ENCODE measurements around the gene TXN2.

The TXN2 gene

GRCh38 chr22:36507518-36508010, 26.1 kb upstream of the TXN2 start:
- no peak overlapping the region for H3K14ac ChIP-seq (ENCODE audit: low read length in 2 of 2)
- H2AK5ac ChIP-seq (ENCODE audit: low read length, severe bottlenecking) = no peak overlapping the region
- peak overlapping the region; percentile 79 for H3K9ac ChIP-seq (ENCODE audit: low read length)
- H2BK15ac ChIP-seq (ENCODE audit: low read depth, poor library complexity, severe bottlenecking) = no peak overlapping the region
- H3K36me3 ChIP-seq (ENCODE audit: control insufficient read depth in 1 of 2, insufficient read depth in 2 of 2, low read depth in 1 of 2, low read length in 2 of 2) = peaks cover 43 to 46% of the 10 kb centered on the region in 2 experiments
- peak overlapping the region; percentile 43 for H4K91ac ChIP-seq (ENCODE audit: low read length)
- no peak overlapping the region for H2AFZ ChIP-seq (ENCODE audit: low read depth, low read length)
- H2BK12ac ChIP-seq (ENCODE audit: low read length in 2 of 2) = peak overlapping the region; percentile 15 to 79
- H3K4me3 ChIP-seq (ENCODE audit: insufficient read depth in 1 of 2, low read depth in 1 of 2, low read length in 2 of 2) = peak overlapping the region in 1 of 2 experiments; percentile 76
- H3K4ac ChIP-seq (ENCODE audit: low read depth in 1 of 2, low read length in 2 of 2) = peak overlapping the region; percentile 65 to 94
- no peaks in the 10 kb centered on the region for H3K9me3 ChIP-seq (ENCODE audit: control insufficient read depth, low read length)
- H3K4me1 ChIP-seq (ENCODE audit: control insufficient read depth, insufficient read depth, low read depth, low read length) = peaks cover 22% of the 10 kb centered on the region
- H3K79me1 ChIP-seq (replicated peaks; ENCODE audit: low read length, poor library complexity, severe bottlenecking) = peaks cover 12% of the 10 kb centered on the region
- WGBS = 95% methylated on average over 5 of the region's 6 CpGs
- H2BK120ac ChIP-seq (ENCODE audit: low read depth, low read length) = peak overlapping the region; percentile 15
- no peak for DNase-seq
- peak overlapping the region in 1 of 2 experiments; percentile 79 for H3K18ac ChIP-seq (ENCODE audit: low read depth in 1 of 2, low read length in 2 of 2)
- H3K23ac ChIP-seq (ENCODE audit: low read length in 2 of 2) = no peak overlapping the region
- H3K27me3 ChIP-seq (ENCODE audit: control insufficient read depth in 1 of 2, insufficient read depth in 1 of 2, low read length in 2 of 2) = no peaks in the 10 kb centered on the region
- no peak overlapping the region for H2BK5ac ChIP-seq (ENCODE audit: low read depth, low read length, poor library complexity, severe bottlenecking)
- peak overlapping the region; percentile 99 for H4K8ac ChIP-seq (ENCODE audit: low read length)
- no peak overlapping the region for H3K27ac ChIP-seq (ENCODE audit: low read length, poor library complexity, severe bottlenecking)
- no peak overlapping the region for H3K4me2 ChIP-seq (ENCODE audit: low read length, poor library complexity, severe bottlenecking)

GRCh38 chr22:36506637-36507517, 25.4 kb upstream of the TXN2 start, which contains the start of gene FOXRED2:
FOXRED2 (minus strand) TSS chr22:36507040; CDS start chr22:36506422, 618 bp downstream.
- Histone ChIP-seq H2BK120ac (ENCODE audit: low read depth, low read length) (peak within 1 kb of the TSS; percentile 15), H2BK12ac (ENCODE audit: low read length in 2 of 2) (peak within 1 kb of the TSS; percentile 43 to 79), H3K23ac (ENCODE audit: low read length in 2 of 2) (no peak within 1 kb of the TSS), H2AK5ac (ENCODE audit: low read length, severe bottlenecking) (peak within 1 kb of the TSS; percentile 62), H3K4ac (ENCODE audit: low read depth in 1 of 2, low read length in 2 of 2) (peak within 1 kb of the TSS; percentile 65 to 94), H3K4me2 (ENCODE audit: low read length, poor library complexity, severe bottlenecking) (peak within 1 kb of the TSS; percentile 90), H3K27ac (ENCODE audit: low read length, poor library complexity, severe bottlenecking) (peak within 1 kb of the TSS; percentile 38), H3K27me3 (ENCODE audit: control insufficient read depth in 1 of 2, insufficient read depth in 1 of 2, low read length in 2 of 2) (no peaks in the 10 kb centered on the region), H3K9ac (ENCODE audit: low read length) (peak within 1 kb of the TSS; percentile 79), H3K18ac (ENCODE audit: low read depth in 1 of 2, low read length in 2 of 2) (peak within 1 kb of the TSS; percentile 67 to 79), H4K8ac (ENCODE audit: low read length) (peak within 1 kb of the TSS; percentile 99), H3K14ac (ENCODE audit: low read length in 2 of 2) (peak within 1 kb of the TSS in 1 of 2 experiments; percentile 35), H2BK5ac (ENCODE audit: low read depth, low read length, poor library complexity, severe bottlenecking) (no peak within 1 kb of the TSS), H3K79me1 (replicated peaks; ENCODE audit: low read length, poor library complexity, severe bottlenecking) (peaks cover 9% of the 10 kb centered on the region), H3K36me3 (ENCODE audit: control insufficient read depth in 1 of 2, insufficient read depth in 2 of 2, low read depth in 1 of 2, low read length in 2 of 2) (peaks cover 36 to 39% of the 10 kb centered on the region in 2 experiments), H2AFZ (ENCODE audit: low read depth, low read length) (peak within 1 kb of the TSS; percentile 77), H3K9me3 (ENCODE audit: control insufficient read depth, low read length) (no peaks in the 10 kb centered on the region), H2BK15ac (ENCODE audit: low read depth, poor library complexity, severe bottlenecking) (peak within 1 kb of the TSS; percentile 78), H3K4me3 (ENCODE audit: insufficient read depth in 1 of 2, low read depth in 1 of 2, low read length in 2 of 2) (peak within 1 kb of the TSS; percentile 66 to 76), H4K91ac (ENCODE audit: low read length) (peak within 1 kb of the TSS; percentile 88), H3K4me1 (ENCODE audit: control insufficient read depth, insufficient read depth, low read depth, low read length) (peaks cover 22% of the 10 kb centered on the region)
- WGBS = 11% methylated on average over 75 of the region's 75 CpGs
- DNase-seq = peak; percentile 77

GRCh38 chr22:36505998-36506635, 24.7 kb upstream of the TXN2 start:
- Histone ChIP-seq H2BK15ac (ENCODE audit: low read depth, poor library complexity, severe bottlenecking) (peak overlapping the region; percentile 78), H3K9me3 (ENCODE audit: control insufficient read depth, low read length) (no peaks in the 10 kb centered on the region), H3K9ac (ENCODE audit: low read length) (peak overlapping the region; percentile 79), H2BK5ac (ENCODE audit: low read depth, low read length, poor library complexity, severe bottlenecking) (no peak overlapping the region), H2BK120ac (ENCODE audit: low read depth, low read length) (no peak overlapping the region), H3K18ac (ENCODE audit: low read depth in 1 of 2, low read length in 2 of 2) (peak overlapping the region in 1 of 2 experiments; percentile 69), H4K8ac (ENCODE audit: low read length) (peak overlapping the region; percentile 94), H3K36me3 (ENCODE audit: control insufficient read depth in 1 of 2, insufficient read depth in 2 of 2, low read depth in 1 of 2, low read length in 2 of 2) (peaks cover 30 to 33% of the 10 kb centered on the region in 2 experiments), H3K79me1 (replicated peaks; ENCODE audit: low read length, poor library complexity, severe bottlenecking) (peaks cover 9% of the 10 kb centered on the region), H3K4ac (ENCODE audit: low read depth in 1 of 2, low read length in 2 of 2) (peak overlapping the region in 1 of 2 experiments; percentile 67), H2AFZ (ENCODE audit: low read depth, low read length) (no peak overlapping the region), H3K14ac (ENCODE audit: low read length in 2 of 2) (no peak overlapping the region), H4K91ac (ENCODE audit: low read length) (peak overlapping the region; percentile 82), H3K4me1 (ENCODE audit: control insufficient read depth, insufficient read depth, low read depth, low read length) (peaks cover 20% of the 10 kb centered on the region), H2AK5ac (ENCODE audit: low read length, severe bottlenecking) (peak overlapping the region; percentile 62), H3K4me2 (ENCODE audit: low read length, poor library complexity, severe bottlenecking) (peak overlapping the region; percentile 90), H3K23ac (ENCODE audit: low read length in 2 of 2) (no peak overlapping the region), H3K4me3 (ENCODE audit: insufficient read depth in 1 of 2, low read depth in 1 of 2, low read length in 2 of 2) (peak overlapping the region in 1 of 2 experiments; percentile 76), H3K27me3 (ENCODE audit: control insufficient read depth in 1 of 2, insufficient read depth in 1 of 2, low read length in 2 of 2) (no peaks in the 10 kb centered on the region), H2BK12ac (ENCODE audit: low read length in 2 of 2) (peak overlapping the region in 1 of 2 experiments; percentile 43), H3K27ac (ENCODE audit: low read length, poor library complexity, severe bottlenecking) (no peak overlapping the region)
- DNase-seq = no peak
- WGBS = 99% methylated on average over 60 of the region's 60 CpGs
